Measurements from ENCODE around the gene CACNA2D3. TPM values are rescaled to one million over a fixed set of nuclear protein-coding genes. Genes with fewer than 3 reads are reported as not detected.
"Not testable (repeated sequence)": the region's sequence is repeated elsewhere in the genome, so short reads cannot be mapped to it uniquely, and the experiment has no call there.

The CACNA2D3 gene
- total RNA-seq, 1 donor from 2014 or later = 21.2 TPM

GRCh38 chr3:54632326-54632665, 509.9 kb downstream of the CACNA2D3 start:
- Histone ChIP-seq H3K4me1 (no peaks in the 10 kb centered on the region), H3K27ac (replicated peaks) (no peak overlapping the region), H3K36me3 (peaks cover 8% of the 10 kb centered on the region), H3K9me3 (replicated peaks) (no peaks in the 10 kb centered on the region), H3K4me3 (no peak overlapping the region), H3K27me3 (ENCODE audit: low read depth) (peaks cover 17% of the 10 kb centered on the region)
- no peak for TF ChIP-seq CTCF (IDR thresholded peaks at IDR 0.05; ENCODE audit: borderline replicate concordance)
- no peak for DNase-seq
- intact Hi-C loops (cut with micrococcal nuclease) = no loop called here

GRCh38 chr3:54632834-54633233, 510.5 kb downstream of the CACNA2D3 start:
- peaks cover 21% of the 10 kb centered on the region for H3K27me3 ChIP-seq (ENCODE audit: low read depth)

GRCh38 chr3:54633444-54634121, 511.2 kb downstream of the CACNA2D3 start:
- Histone ChIP-seq H3K36me3 (no peaks in the 10 kb centered on the region), H3K27ac (replicated peaks) (no peak overlapping the region), H3K4me1 (no peaks in the 10 kb centered on the region), H3K9me3 (replicated peaks) (no peaks in the 10 kb centered on the region), H3K27me3 (ENCODE audit: low read depth) (peaks cover 22% of the 10 kb centered on the region), H3K4me3 (no peak overlapping the region)
- DNase-seq = no peak
- TF ChIP-seq CTCF (IDR thresholded peaks at IDR 0.05; ENCODE audit: borderline replicate concordance) = no peak
- intact Hi-C loops (cut with micrococcal nuclease) = no loop called here

More at GRCh38 chr3:54632834-54633233, 510.5 kb downstream of the CACNA2D3 start:
- DNase-seq = no peak
- no peak for TF ChIP-seq CTCF (IDR thresholded peaks at IDR 0.05; ENCODE audit: borderline replicate concordance)
- Histone ChIP-seq H3K4me1 (no peaks in the 10 kb centered on the region), H3K9me3 (replicated peaks) (no peaks in the 10 kb centered on the region), H3K27ac (replicated peaks) (no peak overlapping the region), H3K36me3 (peaks cover 5% of the 10 kb centered on the region), H3K4me3 (no peak overlapping the region)
- intact Hi-C loops (cut with micrococcal nuclease) = no loop called here

- intact Hi-C loops (cut with micrococcal nuclease) = no loop called here
- no peak for TF ChIP-seq CTCF (IDR thresholded peaks at IDR 0.05; ENCODE audit: borderline replicate concordance)
- Histone ChIP-seq H3K9me3 (replicated peaks) (no peaks in the 10 kb centered on the region), H3K4me3 (no peak overlapping the region), H3K27ac (replicated peaks) (no peak overlapping the region), H3K4me1 (no peaks in the 10 kb centered on the region), H3K36me3 (no peaks in the 10 kb centered on the region), H3K27me3 (ENCODE audit: low read depth) (peaks cover 27% of the 10 kb centered on the region)
- no peak for DNase-seq
These were observed 511.7 kb downstream of the CACNA2D3 start for GRCh38 chr3:54634122-54634469.

GRCh38 chr3:54639790-54640372, 517.5 kb downstream of the CACNA2D3 start:
- H3K4me1 ChIP-seq; H3K4me3 ChIP-seq; intact Hi-C loops (cut with micrococcal nuclease); H3K27ac ChIP-seq (replicated peaks); DNase-seq; H3K9me3 ChIP-seq (replicated peaks); H3K36me3 ChIP-seq: not testable (repeated sequence)
- H3K27me3 ChIP-seq (ENCODE audit: low read depth) = peaks cover 26% of the 10 kb centered on the region

- no peaks in the 10 kb centered on the region for H3K4me1 ChIP-seq
- H3K4me3 ChIP-seq = no peak overlapping the region
- H3K9me3 ChIP-seq (replicated peaks) = no peaks in the 10 kb centered on the region
- no peak for DNase-seq
- peaks cover 26% of the 10 kb centered on the region for H3K27me3 ChIP-seq (ENCODE audit: low read depth)
- H3K27ac ChIP-seq (replicated peaks) = no peak overlapping the region
- intact Hi-C loops (cut with micrococcal nuclease) = no loop called here
- no peaks in the 10 kb centered on the region for H3K36me3 ChIP-seq
- TF ChIP-seq CTCF (IDR thresholded peaks at IDR 0.05; ENCODE audit: borderline replicate concordance) = no peak
These were observed 519.1 kb downstream of the CACNA2D3 start for GRCh38 chr3:54641226-54642014.
